H1 (cell line): ENCODE measurements around the gene WWP2. TPM values are rescaled to one million over a fixed set of nuclear protein-coding genes. Genes with fewer than 3 reads are reported as not detected.

Source experiments
- CTCF ChIA-PET: fragments of 300-600 bp; sonication (Branson Sonifier 250); formaldehyde crosslinking; loops from one replicate; lab custom pipeline; 2021; ENCODE audit not compliant: partially characterized antibody; lab: Charles Lee
- POLR2A ChIA-PET: fragments of 300-600 bp; sonication (Branson Sonifier 250); formaldehyde crosslinking; loops from one replicate; lab custom pipeline; 2021; ENCODE audit warnings: inconsistent platforms; ENCODE audit not compliant: partially characterized antibody; lab: Charles Lee
- DNase-seq, 2 experiments: peaks; one replicate each; pipeline versions ENCODE4 v3.0.0 to v3.0.0-alpha.2; 2010 to 2022; ENCODE audit warnings: low spot score in 2 of 2, low read depth in 1 of 2, mixed read lengths in 1 of 2
- FAIRE-seq: peaks from 2 replicates; lab custom pipeline; 2011; peaks lifted over from hg19 to GRCh38; lab: Jason Lieb, UNC
- H2AFZ ChIP-seq: 2 replicates; pipeline ENCODE4 v1.8.1; 2012; ENCODE audit warnings: low read length, inconsistent platforms
- H2AK5ac ChIP-seq: 2 replicates; pipeline ENCODE4 v1.6.1; 2013; ENCODE audit warnings: low read depth, low read length
- H2BK120ac ChIP-seq: replicated peaks from 2 replicates; pipeline ENCODE3; 2013; ENCODE audit warnings: low read depth, low read length, inconsistent platforms
- H2BK12ac ChIP-seq: 2 replicates; pipeline ENCODE4 v1.6.1; 2013; ENCODE audit warnings: low read depth, low read length
- H2BK15ac ChIP-seq: 2 replicates; pipeline ENCODE4 v1.6.1; 2013; ENCODE audit warnings: low read length
- H2BK20ac ChIP-seq: 2 replicates; pipeline ENCODE4 v1.6.1; 2013; ENCODE audit warnings: low read length
- H2BK5ac ChIP-seq: 2 replicates; pipeline ENCODE4 v1.6.1; 2013; ENCODE audit warnings: low read depth, low read length
- H3K14ac ChIP-seq: 2 replicates; pipeline ENCODE4 v1.6.1; 2013; ENCODE audit warnings: inconsistent platforms; ENCODE audit not compliant: insufficient read length
- H3K18ac ChIP-seq: 2 replicates; pipeline ENCODE4 v1.6.1; 2013; ENCODE audit warnings: low read length; ENCODE audit errors: extremely low read depth
- H3K23ac ChIP-seq: 2 replicates; pipeline ENCODE4 v1.6.1; 2013; ENCODE audit warnings: inconsistent platforms; ENCODE audit not compliant: insufficient read length
- H3K23me2 ChIP-seq: 2 replicates; pipeline ENCODE4 v1.6.1; 2013; ENCODE audit warnings: low read depth, low read length
- H3K27ac ChIP-seq: 2 replicates; pipeline ENCODE4 v1.6.1; 2011; ENCODE audit warnings: low read depth, low read length, inconsistent platforms
- H3K27me3 ChIP-seq, 4 experiments: replicated peaks in 1 of 4; 1 replicate in 1 of 4; 2 replicates in 3 of 4; pipeline versions ENCODE4 v1.6.1 to v1.8.1; 2011 to 2013; ENCODE audit warnings: low read length in 3 of 4, mild to moderate bottlenecking in 3 of 4, inconsistent platforms in 2 of 4, mixed read lengths in 2 of 4, moderate library complexity in 1 of 4; ENCODE audit not compliant: control insufficient read depth in 3 of 4, insufficient read depth in 3 of 4; ENCODE audit errors: extremely low read depth in 1 of 4
- H3K36me3 ChIP-seq, 4 experiments: 2 replicates each; pipeline versions ENCODE4 v1.6.1 to v1.8.1; 2011 to 2013; ENCODE audit warnings: mild to moderate bottlenecking in 4 of 4, low read length in 3 of 4, moderate library complexity in 2 of 4, control low read depth in 1 of 4, inconsistent platforms in 1 of 4; ENCODE audit not compliant: insufficient read depth in 4 of 4, control insufficient read depth in 2 of 4
- H3K4ac ChIP-seq: replicated peaks from 2 replicates; pipeline ENCODE3; 2013; ENCODE audit warnings: low read length, low read depth, mixed read lengths, inconsistent platforms; ENCODE audit not compliant: insufficient read length
- H3K4me1 ChIP-seq, 4 experiments: replicated peaks in 1 of 4; 1 replicate in 1 of 4; 2 replicates in 3 of 4; pipeline versions ENCODE4 v1.6.1 to v1.8.1; 2011 to 2013; ENCODE audit warnings: low read length in 3 of 4, inconsistent platforms in 2 of 4, mixed read lengths in 1 of 4; ENCODE audit not compliant: insufficient read depth in 4 of 4, control insufficient read depth in 3 of 4
- H3K4me2 ChIP-seq, 2 experiments: 2 replicates each; pipeline versions ENCODE4 v1.6.1 to v1.8.1; 2011 to 2013; ENCODE audit warnings: low read depth in 2 of 2, low read length in 2 of 2, control low read depth in 1 of 2, inconsistent platforms in 1 of 2, mild to moderate bottlenecking in 1 of 2; ENCODE audit not compliant: insufficient read depth in 1 of 2
- H3K4me3 ChIP-seq, 4 experiments: fragments of 200-600, 300-600 bp in 1 of 4; sonication (generic), shearing (Covaris generic), sonication (Bioruptor Twin) in 1 of 4; 2 replicates each; pipeline versions ENCODE4 v1.5.1 to v1.8.1; 2011 to 2016; ENCODE audit warnings: low read length in 4 of 4, low read depth in 3 of 4, control low read depth in 2 of 4, inconsistent platforms in 2 of 4, mild to moderate bottlenecking in 2 of 4, mixed read lengths in 1 of 4, moderate library complexity in 1 of 4; ENCODE audit not compliant: insufficient read depth in 2 of 4; ENCODE audit errors: extremely low read depth in 1 of 4
- H3K56ac ChIP-seq: replicated peaks from 2 replicates; pipeline ENCODE3; 2013; ENCODE audit warnings: low read depth, mild to moderate bottlenecking, mixed read lengths, low read length, inconsistent platforms; ENCODE audit not compliant: insufficient read length
- H3K79me1 ChIP-seq: 2 replicates; pipeline ENCODE4 v1.6.1; 2013; ENCODE audit warnings: low read depth, low read length, control low read depth
- H3K79me2 ChIP-seq, 2 experiments: 2 replicates each; pipeline versions ENCODE4 v1.6.1 to v1.8.1; 2012 to 2013; ENCODE audit warnings: low read length in 2 of 2, mild to moderate bottlenecking in 2 of 2, inconsistent platforms in 1 of 2; ENCODE audit not compliant: insufficient read depth in 2 of 2, control insufficient read depth in 1 of 2
- H3K9ac ChIP-seq, 4 experiments: replicated peaks in 1 of 4; 1 replicate in 1 of 4; 2 replicates in 3 of 4; pipeline versions ENCODE4 v1.6.1 to v1.8.1; 2011 to 2013; ENCODE audit warnings: low read depth in 3 of 4, low read length in 3 of 4, control low read depth in 2 of 4, mild to moderate bottlenecking in 2 of 4, moderate library complexity in 2 of 4, inconsistent platforms in 1 of 4; ENCODE audit errors: extremely low read depth in 1 of 4
- H3K9me3 ChIP-seq, 2 experiments: 2 replicates each; pipeline versions ENCODE4 v1.6.1 to v1.8.1; 2012 to 2013; ENCODE audit warnings: mild to moderate bottlenecking in 2 of 2, moderate library complexity in 2 of 2, control low read depth in 1 of 2, inconsistent platforms in 1 of 2, low read depth in 1 of 2, low read length in 1 of 2, mixed read lengths in 1 of 2; ENCODE audit not compliant: insufficient read depth in 2 of 2
- H4K20me1 ChIP-seq, 2 experiments: replicated peaks in 1 of 2; 2 replicates each; pipeline versions ENCODE3 to v1.8.1; 2011 to 2013; ENCODE audit warnings: inconsistent platforms in 2 of 2, low read length in 2 of 2, mild to moderate bottlenecking in 1 of 2; ENCODE audit not compliant: insufficient read depth in 2 of 2, control insufficient read depth in 1 of 2
- H4K5ac ChIP-seq: 2 replicates; pipeline ENCODE4 v1.6.1; 2013; ENCODE audit warnings: low read length, low read depth, mixed read lengths, inconsistent platforms; ENCODE audit not compliant: insufficient read length
- H4K8ac ChIP-seq: 2 replicates; pipeline ENCODE4 v1.8.0; 2013; ENCODE audit warnings: mild to moderate bottlenecking, moderate library complexity, low read length, inconsistent platforms; ENCODE audit not compliant: insufficient read depth; ENCODE audit errors: extremely low read depth
- H4K91ac ChIP-seq: replicated peaks from 2 replicates; pipeline ENCODE3; 2013; ENCODE audit warnings: low read length, mixed read lengths, inconsistent platforms; ENCODE audit not compliant: insufficient read length
- HDAC2 ChIP-seq, 2 experiments: fragments of 300-600 bp in 1 of 2; sonication (generic) in 1 of 2; IDR thresholded peaks; 2 replicates each; pipeline ENCODE4 v1.6.1; 2011 to 2012; ENCODE audit warnings: low read depth in 2 of 2, low read length in 2 of 2, mild to moderate bottlenecking in 2 of 2, moderate library complexity in 2 of 2, borderline replicate concordance in 1 of 2, inconsistent platforms in 1 of 2
- JUN ChIP-seq: IDR thresholded peaks from 2 replicates; pipeline ENCODE4 v1.6.1; 2011; ENCODE audit warnings: low read depth, mild to moderate bottlenecking, improper control_type of control experiment, low read length
- POU5F1 ChIP-seq: IDR thresholded peaks from 2 replicates; pipeline ENCODE4 v1.6.1; 2011; ENCODE audit warnings: low read depth, mild to moderate bottlenecking, low read length, moderate library complexity
- RFX5 ChIP-seq: IDR thresholded peaks from 2 replicates; pipeline ENCODE4 v1.6.1; 2011; ENCODE audit warnings: low read depth, low read length, improper control_type of control experiment, borderline replicate concordance
- SP1 ChIP-seq: IDR thresholded peaks from 2 replicates; pipeline ENCODE4 v1.6.1; 2011; ENCODE audit warnings: low read depth, low read length
- TEAD4 ChIP-seq: IDR thresholded peaks from 2 replicates; pipeline ENCODE4 v1.6.1; 2012; ENCODE audit warnings: low read depth, low read length, inconsistent platforms, mixed read lengths
- WGBS, 2 experiments: shearing (Covaris generic) in 1 of 2; methylation state at CpG; one replicate each; pipeline versions ENCODE4 v1.1.6 to v1.1.7; 2013 to 2015; ENCODE audit warnings: low lambda C conversion rate in 2 of 2, mixed read lengths in 2 of 2, inconsistent platforms in 1 of 2, low coverage in 1 of 2, missing lambda C conversion rate in 1 of 2; ENCODE audit not compliant: insufficient replicate concordance in 2 of 2, insufficient coverage in 1 of 2, insufficient read length in 1 of 2; ENCODE audit errors: extremely low coverage in 1 of 2, missing lambda C conversion rate in 1 of 2; 5-methylcytosine and 5-hydroxymethylcytosine counted together
- polyA plus RNA-seq, 7 experiments: library from polyadenylated mRNA; depleted of rRNA in 3 of 7; stranded (reverse) in 5 of 7; unstranded in 2 of 7; fragments of >200 nt in 5 of 7; fragments of 200-250 nt in 2 of 7; gene quantifications; 1 replicate in 5 of 7; 2 replicates in 1 of 7; 4 replicates in 1 of 7; pipeline versions ENCODE4 v1.2.1 to v1.2.3, GENCODE V29; 2011 to 2013; ENCODE audit warnings: missing spikeins in 2 of 7, mixed read lengths in 2 of 7
- total RNA-seq: library from RNA; stranded (reverse); fragmentation: NEBNext Ultra II Directional; extraction: Animal tissue kit (Norgen Biotek cat#: 25700); gene quantifications from 2 replicates; pipeline ENCODE4 v1.2.1, GENCODE V29; 2021

Gene WWP2
- total and polyA plus RNA-seq, 2 of the 8 experiments (the other 6 are each of a cell fraction or from before 2014, with no cell fraction given): 14.1 to 42.2 TPM

GRCh38 chr16:69885722-69886121 is 123.6 kb downstream of the WWP2 start:
- CTCF ChIA-PET: interaction anchor here (1.2 to 1.6 kb wide), 2 partner anchors 9 to 45 kb away, joined by 3 to 6 read pairs; no protein-coding TSS in a partner anchor
- Histone ChIP-seq H3K56ac (no peak overlapping the region), H3K18ac (no peak overlapping the region), H3K4me1 (peaks cover 0 to under 1% (median 0%) of the 10 kb centered on the region in 4 experiments; a peak in 1 of 7 replicates), H2BK20ac (no peak overlapping the region), H4K8ac (no peak overlapping the region), H2BK15ac (no peak overlapping the region), H2AK5ac (no peak overlapping the region), H3K23ac (no peak overlapping the region), H2BK120ac (no peak overlapping the region), H3K23me2 (0 out of 2 replicates have a peak, but pooled peaks cover 2% of the 10 kb centered on the region), H3K79me1 (no peaks in the 10 kb centered on the region), H4K20me1 (peaks cover 0 to 1% of the 10 kb centered on the region in 2 experiments), H4K5ac (no peak overlapping the region)
- FAIRE-seq: no peak
- no peak for DNase-seq
- TF ChIP-seq RFX5: no peak
- no peak for TF ChIP-seq TEAD4
- TF ChIP-seq SP1: no peak
- no peak for TF ChIP-seq JUN
- TF ChIP-seq POU5F1: no peak
- no peak for TF ChIP-seq HDAC2 (IDR thresholded peaks at IDR 0.05; ENCODE audit: borderline replicate concordance in 1 of 2, low read depth in 2 of 2, low read length in 2 of 2)
- TF ChIP-seq, all 59 proteins: peak for 0
- POLR2A ChIA-PET: interaction anchor here (2.4 kb wide), 1 partner anchor 15 kb away, joined by 6 read pairs; no protein-coding TSS in a partner anchor
- no peak overlapping the region for H3K14ac ChIP-seq
- H3K79me2 ChIP-seq: no peaks in the 10 kb centered on the region
- H2AFZ ChIP-seq: no peak overlapping the region
- H3K27me3 ChIP-seq: no peaks in the 10 kb centered on the region
- no peak overlapping the region for H3K4me2 ChIP-seq
- peaks cover 0 to 10% (median 0%) of the 10 kb centered on the region in 4 experiments; a peak in 3 of 8 replicates for H3K36me3 ChIP-seq
- H3K4ac ChIP-seq: no peak overlapping the region
- H2BK5ac ChIP-seq: no peak overlapping the region
- H2BK12ac ChIP-seq: no peak overlapping the region
- H3K9me3 ChIP-seq: no peaks in the 10 kb centered on the region
- no peak overlapping the region for H3K27ac ChIP-seq
- no peak overlapping the region for H4K91ac ChIP-seq
- no peak overlapping the region for H3K9ac ChIP-seq
- WGBS, 2 experiments: 94% methylated on average over 3 of the region's 3 CpGs; no CpG with 5 or more reads in 1 of the 2 experiments
- no peak overlapping the region for H3K4me3 ChIP-seq
